AG04449 (cell line): ENCODE results near the gene MBLAC2.
A peak's percentile ranks its signal among the peaks of the same experiment; 100 is the strongest.

ENCODE experiments used
- CTCF ChIA-PET: fragments of 350-600 bp; formaldehyde crosslinking; extraction: SDS; loops from one replicate; lab custom pipeline; 2021; ENCODE audit warnings: antibody characterized with exemption; lab: Yijun Ruan, JAX
- POLR2A ChIA-PET: fragments of 400-600, 350-600 bp; formaldehyde crosslinking; extraction: SDS; loops from one replicate; lab custom pipeline; 2020; ENCODE audit warnings: antibody characterized with exemption, inconsistent platforms; lab: Yijun Ruan, JAX
- DNase-seq: peaks from one replicate; pipeline ENCODE4 v3.0.0-alpha.2; 2010; ENCODE audit warnings: low read depth, low spot score
- H3K4me3 ChIP-seq: 2 replicates; pipeline ENCODE4 v1.5.1; 2011; ENCODE audit warnings: low read depth, mild to moderate bottlenecking, control low read depth, low read length
- CTCF ChIP-seq: IDR thresholded peaks from one replicate; pipeline ENCODE4 v1.5.1; 2011; ENCODE audit warnings: mild to moderate bottlenecking, moderate library complexity, low read length, control low read depth, inconsistent platforms; ENCODE audit not compliant: insufficient read depth; ENCODE audit errors: missing control alignments

MBLAC2 gene

GRCh38 chr5:90483206-90483605 lies 8.6 kb upstream of the MBLAC2 start:
- no peak for TF ChIP-seq CTCF
- DNase-seq, result peak; percentile 7
- H3K4me3 ChIP-seq, result no peak overlapping the region
- ChIA-PET CTCF (no interaction called here), POLR2A (no interaction called here)

- CTCF ChIA-PET, result interaction anchor here (1.0 to 1.4 kb wide), 2 partner anchors 20 to 32 kb away, joined by 3 read pairs; no protein-coding TSS in a partner anchor
- DNase-seq, result no peak
- no peak for TF ChIP-seq CTCF
- no peak overlapping the region for H3K4me3 ChIP-seq
- POLR2A ChIA-PET, result no interaction called here
Observed at GRCh38 chr5:90480699-90481098, 6.1 kb upstream of the MBLAC2 start.

- no peak for DNase-seq
- TF ChIP-seq CTCF, result no peak
- ChIA-PET CTCF (interaction anchor here (1.0 to 1.4 kb wide), 2 partner anchors 21 to 33 kb away, joined by 3 read pairs; no protein-coding TSS in a partner anchor), POLR2A (no interaction called here)
- no peak overlapping the region for H3K4me3 ChIP-seq
Observed at GRCh38 chr5:90479611-90480385, 5.2 kb upstream of the MBLAC2 start.

DNA sequence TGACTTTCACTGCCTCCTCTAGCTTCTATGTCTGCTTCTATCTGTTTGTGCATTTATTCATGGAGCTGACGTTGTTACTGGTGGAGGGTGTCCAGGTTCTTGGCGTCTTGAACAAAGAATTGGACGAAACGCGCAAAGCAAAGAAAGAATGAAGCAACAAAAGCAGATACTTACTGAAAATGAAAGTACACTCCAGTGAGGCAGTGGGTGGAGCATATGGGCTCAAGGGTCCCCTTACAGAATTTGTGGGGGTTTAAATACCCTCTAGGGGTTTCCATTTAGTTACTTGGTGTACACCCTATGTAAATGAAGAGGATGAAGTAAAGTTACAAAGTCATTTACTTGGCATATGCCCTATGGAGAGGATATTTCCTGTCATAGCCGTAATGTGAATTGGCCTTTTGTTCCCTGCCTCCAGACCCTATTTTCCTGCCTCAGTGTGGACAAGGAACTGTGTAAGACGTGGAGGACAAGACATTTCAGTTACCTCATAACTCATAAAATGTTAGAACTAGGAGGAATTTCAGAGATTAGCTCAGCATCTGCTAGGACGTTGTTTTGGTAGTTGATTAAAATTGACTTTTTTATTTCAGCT lies 3.1 kb upstream of the MBLAC2 start:
- no peak for DNase-seq
- CTCF ChIA-PET, result interaction anchor here (0.7 to 3.4 kb wide), 5 partner anchors 12 to 749 kb away, joined by 3 to 19 read pairs (median 4); partner anchors contain the start of gene LYSMD3
- no peak for TF ChIP-seq CTCF
- no peak overlapping the region for H3K4me3 ChIP-seq
- POLR2A ChIA-PET, result interaction anchor here (1.0 kb wide), 1 partner anchor 68 kb away, joined by 4 read pairs; the partner anchor contains the start of gene CETN3

GRCh38 chr5:90477073-90477472 lies 2.5 kb upstream of the MBLAC2 start:
- H3K4me3 ChIP-seq, result no peak overlapping the region
- ChIA-PET CTCF (interaction anchor here (0.6 to 3.4 kb wide), 6 partner anchors 11 to 695 kb away, joined by 3 to 19 read pairs (median 4); partner anchors contain the start of gene LYSMD3), POLR2A (interaction anchor here (1.0 kb wide), 1 partner anchor 68 kb away, joined by 4 read pairs; the partner anchor contains the start of gene CETN3)
- DNase-seq, result no peak
- no peak for TF ChIP-seq CTCF

DNA sequence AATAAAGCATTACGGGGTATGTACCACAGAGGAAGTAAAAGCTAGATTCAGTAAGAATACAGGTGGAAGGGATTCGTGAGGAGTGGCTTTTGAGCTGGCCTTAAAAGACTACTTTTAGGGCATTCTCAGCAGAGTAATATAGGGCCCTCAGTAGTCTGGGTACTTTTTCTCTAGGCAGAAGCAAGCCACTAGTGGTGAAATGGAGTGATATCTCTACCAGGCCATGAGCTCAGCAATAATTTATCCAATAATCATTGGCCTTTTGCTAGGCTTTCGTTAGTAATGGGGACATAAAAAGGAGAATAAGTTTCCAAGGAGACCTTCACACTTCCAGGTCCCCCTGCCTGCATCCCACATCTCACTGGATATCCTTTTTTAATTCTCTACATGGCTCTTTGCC lies 1.8 kb upstream of the MBLAC2 start:
- ChIA-PET POLR2A (no interaction called here), CTCF (interaction anchor here (1.0 to 3.4 kb wide), 3 partner anchors 10 to 53 kb away, joined by 4 to 19 read pairs (median 4); partner anchors contain the start of gene LYSMD3)
- DNase-seq, result no peak
- H3K4me3 ChIP-seq, result no peak overlapping the region
- no peak for TF ChIP-seq CTCF
